GM12891 (cell line): ENCODE results near the gene MAK.
"Not testable (repeated sequence)": the region's sequence is repeated elsewhere in the genome, so short reads cannot be mapped to it uniquely, and the experiment has no call there.

ENCODE experiments used
- POLR2A ChIP-seq: IDR thresholded peaks from 2 replicates; pipeline ENCODE4 v1.6.1; 2011; ENCODE audit warnings: low read depth, low read length, control low read depth
- POLR2AphosphoS5 ChIP-seq: IDR thresholded peaks from 2 replicates; pipeline ENCODE4 v1.6.1; 2011; ENCODE audit warnings: low read depth, low read length, control low read depth
- TAF1 ChIP-seq: IDR thresholded peaks from 2 replicates; pipeline ENCODE4 v1.6.1; 2011; ENCODE audit warnings: low read depth, low read length, control low read depth

- not testable (repeated sequence) for TF ChIP-seq POLR2A, TAF1, POLR2AphosphoS5
Measured at GRCh38 chr6:10751757-10752156, 86.6 kb downstream of the MAK start.
